Jurkat, Clone E6-1 (cell line): Measurements from ENCODE around the gene ACO2.

Experiments used
- DNase-seq: peaks from one replicate; pipeline ENCODE4 v3.0.0-alpha.2; 2011; ENCODE audit warnings: low read depth, low spot score
- H3K4me3 ChIP-seq: 2 replicates; pipeline ENCODE4 v1.5.1; 2011; ENCODE audit warnings: mild to moderate bottlenecking, low read length, control low read depth, moderate library complexity

Gene ACO2

GRCh38 chr22:41531715-41532477, 63.0 kb downstream of the ACO2 start:
- no peak overlapping the region for H3K4me3 ChIP-seq
- DNase-seq, result no peak

GRCh38 chr22:41532908-41533825, 64.2 kb downstream of the ACO2 start:
- H3K4me3 ChIP-seq, result no peak overlapping the region
- DNase-seq, result no peak

GRCh38 chr22:41534219-41534618, 65.3 kb downstream of the ACO2 start:
- no peak for DNase-seq
- H3K4me3 ChIP-seq, result no peak overlapping the region

- no peak overlapping the region for H3K4me3 ChIP-seq
- DNase-seq, result no peak
Observed at GRCh38 chr22:41535244-41535643, 66.3 kb downstream of the ACO2 start.

GRCh38 chr22:41537203-41537602, 68.3 kb downstream of the ACO2 start:
- no peak for DNase-seq
- no peak overlapping the region for H3K4me3 ChIP-seq

- DNase-seq, result no peak
- no peak overlapping the region for H3K4me3 ChIP-seq
Observed at GRCh38 chr22:41538583-41538982, 69.7 kb downstream of the ACO2 start.

GRCh38 chr22:41539146-41540005, 70.5 kb downstream of the ACO2 start:
- H3K4me3 ChIP-seq, result no peak overlapping the region
- no peak for DNase-seq

GRCh38 chr22:41540006-41540315, 71.0 kb downstream of the ACO2 start:
- no peak overlapping the region for H3K4me3 ChIP-seq
- no peak for DNase-seq

- no peak overlapping the region for H3K4me3 ChIP-seq
- DNase-seq, result no peak
Observed at GRCh38 chr22:41540365-41540764, 71.4 kb downstream of the ACO2 start.

GRCh38 chr22:41541484-41541883, 72.6 kb downstream of the ACO2 start:
- DNase-seq, result no peak
- no peak overlapping the region for H3K4me3 ChIP-seq

GRCh38 chr22:41542224-41542623, 73.3 kb downstream of the ACO2 start:
- no peak overlapping the region for H3K4me3 ChIP-seq
- DNase-seq, result no peak

- peak; percentile 96 for DNase-seq
- peak within 1 kb of the TSS; percentile 95 for H3K4me3 ChIP-seq
Observed at GRCh38 chr22:41543854-41544670, 75.1 kb downstream of the ACO2 start, which contains the start of gene POLR3H. Gene POLR3H (minus strand): TSS chr22:41544470. CDS start chr22:41544101, 369 bp downstream.

- H3K4me3 ChIP-seq, result peak overlapping the region; percentile 95
- DNase-seq, result no peak
Observed at GRCh38 chr22:41544671-41545476, 76.0 kb downstream of the ACO2 start.

- no peak overlapping the region for H3K4me3 ChIP-seq
- DNase-seq, result no peak
Observed at GRCh38 chr22:41548830-41549211, 79.9 kb downstream of the ACO2 start.

- no peak for DNase-seq
- H3K4me3 ChIP-seq, result no peak overlapping the region
Observed at GRCh38 chr22:41550952-41551491, 82.1 kb downstream of the ACO2 start.

- H3K4me3 ChIP-seq, result no peak overlapping the region
- DNase-seq, result no peak
Observed at GRCh38 chr22:41551877-41552582, 83.1 kb downstream of the ACO2 start.

GRCh38 chr22:41555325-41555982, 86.5 kb downstream of the ACO2 start:
- no peak for DNase-seq
- no peak overlapping the region for H3K4me3 ChIP-seq
